HEK293 (cell line): ENCODE measurements around the gene BCL11B.
A peak's percentile ranks its signal among the peaks of the same experiment; 100 is the strongest.

Source experiments
- GLI4 ChIP-seq: fragments of 450-650 bp; formaldehyde crosslinking; IDR thresholded peaks from 2 replicates; pipeline ENCODE4 v1.5.1; 2016; ENCODE audit warnings: missing biosample characterization, missing genetic modification characterization
- IKZF3 ChIP-seq: fragments of 450-650 bp; IDR thresholded peaks from 2 replicates; pipeline ENCODE4 v1.5.0; 2018; ENCODE audit warnings: missing biosample characterization, mild to moderate bottlenecking, missing genetic modification characterization, moderate library complexity
- KLF16 ChIP-seq: fragments of 450-650 bp; formaldehyde crosslinking; IDR thresholded peaks from 2 replicates; pipeline ENCODE4 v1.5.1; 2017; ENCODE audit warnings: missing biosample characterization, missing genetic modification characterization
- KLF8 ChIP-seq: fragments of 450-650 bp; formaldehyde crosslinking; IDR thresholded peaks from 2 replicates; pipeline ENCODE4 v1.5.1; 2016; ENCODE audit warnings: missing biosample characterization, missing genetic modification characterization
- PRDM1 ChIP-seq: fragments of 450-650 bp; formaldehyde crosslinking; IDR thresholded peaks from 2 replicates; pipeline ENCODE4; 2016; ENCODE audit warnings: missing biosample characterization, missing genetic modification characterization
- ZBTB1 ChIP-seq: fragments of 450-650 bp; formaldehyde crosslinking; IDR thresholded peaks from 2 replicates; pipeline ENCODE4 v1.5.1; 2016; ENCODE audit warnings: missing biosample characterization, missing genetic modification characterization
- ZBTB17 ChIP-seq: fragments of 450-650 bp; formaldehyde crosslinking; IDR thresholded peaks from 2 replicates; pipeline ENCODE4 v1.5.1; 2016; ENCODE audit warnings: missing biosample characterization, missing genetic modification characterization
- ZBTB44 ChIP-seq: fragments of 450-650 bp; IDR thresholded peaks from 2 replicates; pipeline ENCODE4 v1.5.1; 2018; ENCODE audit warnings: missing biosample characterization, mild to moderate bottlenecking, missing genetic modification characterization
- ZBTB49 ChIP-seq: fragments of 450-650 bp; formaldehyde crosslinking; IDR thresholded peaks from 2 replicates; pipeline ENCODE4 v1.5.1; 2016; ENCODE audit warnings: missing biosample characterization, missing genetic modification characterization, low read depth
- ZFHX2 ChIP-seq: fragments of 450-650 bp; formaldehyde crosslinking; conservative IDR thresholded peaks from 2 replicates; pipeline ENCODE4 v1.5.1; 2016; ENCODE audit warnings: missing biosample characterization, missing genetic modification characterization
- ZNF10 ChIP-seq: fragments of 450-650 bp; formaldehyde crosslinking; IDR thresholded peaks from 2 replicates; pipeline ENCODE4 v1.5.1; 2017; ENCODE audit warnings: missing biosample characterization, missing genetic modification characterization
- ZNF223 ChIP-seq: fragments of 450-650 bp; formaldehyde crosslinking; IDR thresholded peaks from 2 replicates; pipeline ENCODE4 v1.5.1; 2016; ENCODE audit warnings: missing biosample characterization, missing genetic modification characterization
- ZNF24 ChIP-seq: fragments of 450-650 bp; formaldehyde crosslinking; IDR thresholded peaks from 2 replicates; pipeline ENCODE4 v1.5.1; 2016; ENCODE audit warnings: missing biosample characterization, missing genetic modification characterization
- ZNF274 ChIP-seq, 2 experiments: fragments of 200-500 bp in 1 of 2; fragments of 450-650 bp in 1 of 2; sonication (Bioruptor generic) in 1 of 2; formaldehyde crosslinking in 1 of 2; IDR thresholded peaks; 2 replicates each; pipeline versions ENCODE4 v1.5.1 to v1.6.1; 2014 to 2016; ENCODE audit warnings: borderline replicate concordance in 1 of 2, inconsistent platforms in 1 of 2, low read length in 1 of 2, missing biosample characterization in 1 of 2, missing genetic modification characterization in 1 of 2
- ZNF292 ChIP-seq: fragments of 450-650 bp; formaldehyde crosslinking; IDR thresholded peaks from 2 replicates; pipeline ENCODE4 v1.5.1; 2016; ENCODE audit warnings: low read depth, missing biosample characterization, missing genetic modification characterization, borderline replicate concordance
- ZNF354C ChIP-seq: fragments of 450-650 bp; formaldehyde crosslinking; IDR thresholded peaks from 2 replicates; pipeline ENCODE4 v1.5.1; 2016; ENCODE audit warnings: missing biosample characterization, missing genetic modification characterization, low read depth, borderline replicate concordance
- ZNF391 ChIP-seq: fragments of 450-650 bp; formaldehyde crosslinking; IDR thresholded peaks from 2 replicates; pipeline ENCODE4 v1.5.1; 2016; ENCODE audit warnings: low read depth, missing biosample characterization, missing genetic modification characterization, borderline replicate concordance
- ZNF423 ChIP-seq: fragments of 450-650 bp; formaldehyde crosslinking; IDR thresholded peaks from 2 replicates; pipeline ENCODE4 v1.5.1; 2016; ENCODE audit warnings: missing biosample characterization, missing genetic modification characterization
- ZNF501 ChIP-seq: fragments of 450-650 bp; formaldehyde crosslinking; IDR thresholded peaks from 2 replicates; pipeline ENCODE4 v1.5.1; 2016; ENCODE audit warnings: missing biosample characterization, missing genetic modification characterization
- ZNF549 ChIP-seq: fragments of 450-650 bp; IDR thresholded peaks from 2 replicates; pipeline ENCODE4 v1.5.1; 2018; ENCODE audit warnings: missing biosample characterization, missing genetic modification characterization, mild to moderate bottlenecking, inconsistent platforms, moderate library complexity
- ZNF580 ChIP-seq: fragments of 450-650 bp; formaldehyde crosslinking; IDR thresholded peaks from 2 replicates; pipeline ENCODE4 v1.5.1; 2016; ENCODE audit warnings: missing biosample characterization, missing genetic modification characterization
- ZNF596 ChIP-seq: fragments of 450-650 bp; IDR thresholded peaks from 2 replicates; pipeline ENCODE4 v1.5.0; 2018; ENCODE audit warnings: missing biosample characterization, mild to moderate bottlenecking, missing genetic modification characterization, moderate library complexity
- ZNF701 ChIP-seq: fragments of 450-650 bp; formaldehyde crosslinking; IDR thresholded peaks from 2 replicates; pipeline ENCODE4 v1.5.1; 2016; ENCODE audit warnings: missing biosample characterization, missing genetic modification characterization
- ZNF704 ChIP-seq: fragments of 450-650 bp; formaldehyde crosslinking; IDR thresholded peaks from 2 replicates; pipeline ENCODE4 v1.5.1; 2016; ENCODE audit warnings: missing biosample characterization, missing genetic modification characterization
- ZNF768 ChIP-seq: fragments of 450-650 bp; formaldehyde crosslinking; IDR thresholded peaks from 2 replicates; pipeline ENCODE4 v1.5.1; 2018; ENCODE audit warnings: missing biosample characterization, mild to moderate bottlenecking, missing genetic modification characterization
- ZNF792 ChIP-seq: fragments of 450-650 bp; formaldehyde crosslinking; IDR thresholded peaks from 2 replicates; pipeline ENCODE4 v1.5.1; 2016; ENCODE audit warnings: missing biosample characterization, missing genetic modification characterization
- TF ChIP-seq, protein P1 (sequence below): fragments of 450-650 bp; formaldehyde crosslinking; IDR thresholded peaks from 2 replicates; pipeline ENCODE4 v1.5.1; 2016; ENCODE audit warnings: missing biosample characterization, missing genetic modification characterization
- TF ChIP-seq, protein P2 (sequence below): fragments of 450-650 bp; formaldehyde crosslinking; IDR thresholded peaks from 2 replicates; pipeline ENCODE4 v1.5.1; 2017; ENCODE audit warnings: missing biosample characterization, missing genetic modification characterization
- TF ChIP-seq, protein P3 (sequence below): fragments of 450-650 bp; formaldehyde crosslinking; IDR thresholded peaks from 2 replicates; pipeline ENCODE4 v1.5.1; 2016; ENCODE audit warnings: missing biosample characterization, missing genetic modification characterization, borderline replicate concordance
- TF ChIP-seq, protein P4 (sequence below): fragments of 450-650 bp; formaldehyde crosslinking; IDR thresholded peaks from 2 replicates; pipeline ENCODE4 v1.5.1; 2016; ENCODE audit warnings: missing biosample characterization, missing genetic modification characterization, low read depth

Gene BCL11B

DNA sequence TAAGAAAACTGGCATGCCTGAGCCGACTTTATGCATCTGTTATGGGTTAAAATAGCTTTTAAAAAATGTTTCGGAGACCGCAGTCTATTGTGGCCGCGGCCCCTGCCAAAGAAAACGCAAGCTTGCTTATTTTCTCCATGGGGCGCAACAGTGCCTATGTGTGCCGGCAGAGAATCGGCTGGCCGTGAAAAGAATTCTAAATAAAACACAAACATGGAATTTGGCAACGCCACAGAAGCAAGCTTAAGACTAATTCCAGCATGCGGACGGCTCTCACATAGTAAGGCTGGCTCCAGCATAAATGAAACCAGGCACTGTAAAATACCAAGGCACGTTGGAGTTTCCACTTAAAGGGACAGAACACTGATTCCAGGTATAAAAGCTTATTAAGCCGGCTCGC, 56.7 kb downstream of the BCL11B start (continued):
- no peak for TF ChIP-seq ZFHX2
- no peak for TF ChIP-seq ZNF549 (tag by site-specific recombination)
- TF ChIP-seq ZNF274 (IDR thresholded peaks at IDR 0.05; ENCODE audit: low read length), result no peak
- TF ChIP-seq ZNF274 (tag by site-specific recombination; IDR thresholded peaks at IDR 0.05; ENCODE audit: borderline replicate concordance), result no peak
- TF ChIP-seq PRDM1 (tag by site-specific recombination), result no peak
- peak; percentile 57; the same call in 1 of the 2 replicates for TF ChIP-seq ZBTB44 (tag by site-specific recombination)
- no peak for TF ChIP-seq ZNF24
- no peak for TF ChIP-seq ZNF768 (tag by site-specific recombination)
- TF ChIP-seq, protein P1, sequence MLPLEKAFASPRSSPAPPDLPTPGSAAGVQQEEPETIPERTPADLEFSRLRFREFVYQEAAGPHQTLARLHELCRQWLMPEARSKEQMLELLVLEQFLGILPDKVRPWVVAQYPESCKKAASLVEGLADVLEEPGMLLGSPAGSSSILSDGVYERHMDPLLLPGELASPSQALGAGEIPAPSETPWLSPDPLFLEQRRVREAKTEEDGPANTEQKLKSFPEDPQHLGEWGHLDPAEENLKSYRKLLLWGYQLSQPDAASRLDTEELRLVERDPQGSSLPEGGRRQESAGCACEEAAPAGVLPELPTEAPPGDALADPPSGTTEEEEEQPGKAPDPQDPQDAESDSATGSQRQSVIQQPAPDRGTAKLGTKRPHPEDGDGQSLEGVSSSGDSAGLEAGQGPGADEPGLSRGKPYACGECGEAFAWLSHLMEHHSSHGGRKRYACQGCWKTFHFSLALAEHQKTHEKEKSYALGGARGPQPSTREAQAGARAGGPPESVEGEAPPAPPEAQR (tag by site-specific recombination), result no peak
- TF ChIP-seq ZNF596 (tag by site-specific recombination), result peak; percentile 46; the same call in 1 of the 2 replicates
- no peak for TF ChIP-seq KLF8 (tag by site-specific recombination)
- no peak for TF ChIP-seq ZNF423 (tag by site-specific recombination)
- TF ChIP-seq, protein P2, sequence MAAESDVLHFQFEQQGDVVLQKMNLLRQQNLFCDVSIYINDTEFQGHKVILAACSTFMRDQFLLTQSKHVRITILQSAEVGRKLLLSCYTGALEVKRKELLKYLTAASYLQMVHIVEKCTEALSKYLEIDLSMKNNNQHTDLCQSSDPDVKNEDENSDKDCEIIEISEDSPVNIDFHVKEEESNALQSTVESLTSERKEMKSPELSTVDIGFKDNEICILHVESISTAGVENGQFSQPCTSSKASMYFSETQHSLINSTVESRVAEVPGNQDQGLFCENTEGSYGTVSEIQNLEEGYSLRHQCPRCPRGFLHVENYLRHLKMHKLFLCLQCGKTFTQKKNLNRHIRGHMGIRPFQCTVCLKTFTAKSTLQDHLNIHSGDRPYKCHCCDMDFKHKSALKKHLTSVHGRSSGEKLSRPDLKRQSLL (tag by site-specific recombination), result peak; percentile 95
- TF ChIP-seq ZBTB49, result no peak
- no peak for TF ChIP-seq ZNF792 (tag by site-specific recombination)
- TF ChIP-seq ZBTB1 (tag by site-specific recombination), result no peak
- no peak for TF ChIP-seq ZNF501 (tag by site-specific recombination)
- no peak for TF ChIP-seq ZNF292 (tag by site-specific recombination)
- TF ChIP-seq IKZF3 (tag by site-specific recombination), result peak; percentile 62
- TF ChIP-seq ZNF391 (tag by site-specific recombination), result no peak
- no peak for TF ChIP-seq ZNF354C (tag by site-specific recombination)
- TF ChIP-seq GLI4, result no peak
- no peak for TF ChIP-seq ZNF223 (tag by site-specific recombination)
- TF ChIP-seq, protein P3, sequence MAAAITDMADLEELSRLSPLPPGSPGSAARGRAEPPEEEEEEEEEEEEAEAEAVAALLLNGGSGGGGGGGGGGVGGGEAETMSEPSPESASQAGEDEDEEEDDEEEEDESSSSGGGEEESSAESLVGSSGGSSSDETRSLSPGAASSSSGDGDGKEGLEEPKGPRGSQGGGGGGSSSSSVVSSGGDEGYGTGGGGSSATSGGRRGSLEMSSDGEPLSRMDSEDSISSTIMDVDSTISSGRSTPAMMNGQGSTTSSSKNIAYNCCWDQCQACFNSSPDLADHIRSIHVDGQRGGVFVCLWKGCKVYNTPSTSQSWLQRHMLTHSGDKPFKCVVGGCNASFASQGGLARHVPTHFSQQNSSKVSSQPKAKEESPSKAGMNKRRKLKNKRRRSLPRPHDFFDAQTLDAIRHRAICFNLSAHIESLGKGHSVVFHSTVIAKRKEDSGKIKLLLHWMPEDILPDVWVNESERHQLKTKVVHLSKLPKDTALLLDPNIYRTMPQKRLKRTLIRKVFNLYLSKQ, result no peak
- no peak for TF ChIP-seq KLF16 (tag by site-specific recombination)
- TF ChIP-seq ZNF701 (tag by site-specific recombination), result no peak
- TF ChIP-seq, protein P4, sequence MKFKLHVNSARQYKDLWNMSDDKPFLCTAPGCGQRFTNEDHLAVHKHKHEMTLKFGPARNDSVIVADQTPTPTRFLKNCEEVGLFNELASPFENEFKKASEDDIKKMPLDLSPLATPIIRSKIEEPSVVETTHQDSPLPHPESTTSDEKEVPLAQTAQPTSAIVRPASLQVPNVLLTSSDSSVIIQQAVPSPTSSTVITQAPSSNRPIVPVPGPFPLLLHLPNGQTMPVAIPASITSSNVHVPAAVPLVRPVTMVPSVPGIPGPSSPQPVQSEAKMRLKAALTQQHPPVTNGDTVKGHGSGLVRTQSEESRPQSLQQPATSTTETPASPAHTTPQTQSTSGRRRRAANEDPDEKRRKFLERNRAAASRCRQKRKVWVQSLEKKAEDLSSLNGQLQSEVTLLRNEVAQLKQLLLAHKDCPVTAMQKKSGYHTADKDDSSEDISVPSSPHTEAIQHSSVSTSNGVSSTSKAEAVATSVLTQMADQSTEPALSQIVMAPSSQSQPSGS (tag by site-specific recombination), result no peak
- no peak for TF ChIP-seq ZNF580 (tag by site-specific recombination)
- no peak for TF ChIP-seq ZNF704 (tag by site-specific recombination)
- peak; percentile 60 for TF ChIP-seq ZBTB17 (tag by site-specific recombination)
- TF ChIP-seq ZNF10 (tag by site-specific recombination), result 0 out of 2 replicates have a peak, but pooled peaks have one; percentile 38
